Measurements from ENCODE around the gene KLHL13. TPM values are rescaled to one million over a fixed set of nuclear protein-coding genes. Genes with fewer than 3 reads are reported as not detected.

KLHL13 gene
- total RNA-seq, 1 experiment from 2014 or later: 4.2 TPM

- H3K79me2 ChIP-seq (ENCODE audit: insufficient read depth, low read length): no peaks in the 10 kb centered on the region
- no peaks in the 10 kb centered on the region for H3K4me1 ChIP-seq (ENCODE audit: control insufficient read depth in 1 of 2, insufficient read depth in 2 of 2, low read length in 2 of 2)
- DNase-seq (ENCODE audit: low read depth, low spot score): no peak
- H3K4me2 ChIP-seq (ENCODE audit: low read length): no peak overlapping the region
- no peak overlapping the region for H3K27ac ChIP-seq (ENCODE audit: low read depth, low read length)
- intact Hi-C loops (cut with micrococcal nuclease): no loop called here
- H3K36me3 ChIP-seq (ENCODE audit: control insufficient read depth in 1 of 2, insufficient read depth in 2 of 2, low read length in 2 of 2): no peaks in the 10 kb centered on the region
- H3K9me2 ChIP-seq (ENCODE audit: insufficient read depth): no peaks in the 10 kb centered on the region
- no peak overlapping the region for H2AFZ ChIP-seq (ENCODE audit: low read depth, low read length, poor library complexity, severe bottlenecking)
- no peaks in the 10 kb centered on the region for H3K9me3 ChIP-seq (ENCODE audit: control insufficient read depth in 1 of 2, insufficient read depth in 1 of 2, low read depth in 1 of 2, low read length in 2 of 2)
- BruUV-seq (replicated peaks): no TSS peak
- ChIA-PET RAD21 (ENCODE audit: low non-redundant PET in 1 of 2, low total read pairs in 2 of 2, uncharacterized antibody in 2 of 2, unreplicated experiment in 2 of 2) (no interaction called here), CTCF (no interaction called here), POLR2A (no interaction called here)
- H3K27me3 ChIP-seq (ENCODE audit: insufficient read depth, low read length): no peaks in the 10 kb centered on the region
- no peak overlapping the region for H3K4me3 ChIP-seq (replicated peaks in 1 of 2; ENCODE audit: low read depth in 1 of 2, low read length in 2 of 2)
- TF ChIP-seq POLR2AphosphoS5 (IDR thresholded peaks at IDR 0.05; ENCODE audit: low read depth, low read length): no peak
- TF ChIP-seq, protein P1, sequence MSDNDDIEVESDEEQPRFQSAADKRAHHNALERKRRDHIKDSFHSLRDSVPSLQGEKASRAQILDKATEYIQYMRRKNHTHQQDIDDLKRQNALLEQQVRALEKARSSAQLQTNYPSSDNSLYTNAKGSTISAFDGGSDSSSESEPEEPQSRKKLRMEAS (IDR thresholded peaks at IDR 0.05): no peak
- no peak for TF ChIP-seq ZFX (IDR thresholded peaks at IDR 0.05)
- no peak for TF ChIP-seq EZH2 (IDR thresholded peaks at IDR 0.05)
- no peak for TF ChIP-seq CEBPB (IDR thresholded peaks at IDR 0.05; ENCODE audit: low read depth)
- no peak for TF ChIP-seq SRF (IDR thresholded peaks at IDR 0.05; ENCODE audit: low read depth)
- TF ChIP-seq ZNF274 (IDR thresholded peaks at IDR 0.05; ENCODE audit: low read depth, low read length): no peak
- no peak for TF ChIP-seq YY1 (IDR thresholded peaks at IDR 0.05; ENCODE audit: extremely low read depth, insufficient replicate concordance, low read depth, low read length)
- TF ChIP-seq SIN3A (IDR thresholded peaks at IDR 0.05; ENCODE audit: low read depth): no peak
- TF ChIP-seq EZH2phosphoT487 (IDR thresholded peaks at IDR 0.05; ENCODE audit: borderline replicate concordance): no peak
- ATAC-seq: no peak
- H3K9ac ChIP-seq (ENCODE audit: low read length): no peak overlapping the region
- H4K20me1 ChIP-seq (ENCODE audit: insufficient read depth): no peaks in the 10 kb centered on the region
Observed at GRCh38 chrX:118109065-118109464, 7.5 kb downstream of the KLHL13 start.

DNA sequence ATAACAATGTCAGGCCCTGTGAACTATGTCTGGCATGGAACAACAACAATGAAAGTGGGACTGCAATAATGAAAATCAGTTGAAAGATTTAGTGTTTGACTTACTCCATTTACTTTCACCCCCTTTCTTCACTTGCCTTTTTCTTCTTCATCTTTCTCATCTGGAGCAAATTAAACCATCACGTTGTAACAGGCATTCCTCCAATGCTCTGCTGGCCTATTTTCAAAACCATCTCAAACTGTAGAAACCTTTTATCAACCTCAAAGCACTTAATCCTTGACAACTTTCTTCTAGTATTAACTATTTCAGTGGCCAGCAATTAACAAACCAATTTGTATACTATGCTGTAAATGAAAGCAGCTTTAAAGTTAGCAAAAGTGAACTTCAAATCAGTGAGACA lies 8.3 kb downstream of the KLHL13 start:
- TF ChIP-seq EZH2 (IDR thresholded peaks at IDR 0.05): no peak
- H3K27ac ChIP-seq (ENCODE audit: low read depth, low read length): no peak overlapping the region
- no peaks in the 10 kb centered on the region for H3K9me2 ChIP-seq (ENCODE audit: insufficient read depth)
- DNase-seq (ENCODE audit: low read depth, low spot score): no peak
- no peaks in the 10 kb centered on the region for H3K27me3 ChIP-seq (ENCODE audit: insufficient read depth, low read length)
- no peaks in the 10 kb centered on the region for H3K79me2 ChIP-seq (ENCODE audit: insufficient read depth, low read length)
- H3K36me3 ChIP-seq (ENCODE audit: control insufficient read depth in 1 of 2, insufficient read depth in 2 of 2, low read length in 2 of 2): no peaks in the 10 kb centered on the region
- H3K9me3 ChIP-seq (ENCODE audit: control insufficient read depth in 1 of 2, insufficient read depth in 1 of 2, low read depth in 1 of 2, low read length in 2 of 2): no peaks in the 10 kb centered on the region
- H3K4me2 ChIP-seq (ENCODE audit: low read length): no peak overlapping the region
- H4K20me1 ChIP-seq (ENCODE audit: insufficient read depth): no peaks in the 10 kb centered on the region
- intact Hi-C loops (cut with micrococcal nuclease): no loop called here
- no peak overlapping the region for H2AFZ ChIP-seq (ENCODE audit: low read depth, low read length, poor library complexity, severe bottlenecking)
- ChIA-PET RAD21 (ENCODE audit: low non-redundant PET in 1 of 2, low total read pairs in 2 of 2, uncharacterized antibody in 2 of 2, unreplicated experiment in 2 of 2) (no interaction called here), POLR2A (no interaction called here), CTCF (no interaction called here)
- no peak overlapping the region for H3K9ac ChIP-seq (ENCODE audit: low read length)
- no peaks in the 10 kb centered on the region for H3K4me1 ChIP-seq (ENCODE audit: control insufficient read depth in 1 of 2, insufficient read depth in 2 of 2, low read length in 2 of 2)
- no TSS peak for BruUV-seq (replicated peaks)
- no peak overlapping the region for H3K4me3 ChIP-seq (replicated peaks in 1 of 2; ENCODE audit: low read depth in 1 of 2, low read length in 2 of 2)
- no peak for ATAC-seq

Data from HCT116 (cell line).